Activated naive CD8-positive, alpha-beta T cell treated with anti-CD3 and anti-CD28 coated beads for 36 hours (primary cell): ENCODE data around the gene PCARE. TPM values are rescaled to one million over a fixed set of nuclear protein-coding genes. Genes with fewer than 3 reads are reported as not detected.

ENCODE experiments used
- DNase-seq: peaks from one replicate; pipeline ENCODE4 v3.0.0; 2021
- H3K27ac Mint-ChIP-seq: one replicate; pipeline ENCODE4 v1.8.0; 2022; ENCODE audit warnings: mild to moderate bottlenecking, moderate library complexity, mixed read lengths
- H3K27me3 Mint-ChIP-seq: one replicate; pipeline ENCODE4 v1.8.0; 2022; ENCODE audit warnings: mild to moderate bottlenecking, mixed read lengths
- H3K36me3 Mint-ChIP-seq: one replicate; pipeline ENCODE4 v1.8.0; 2021; ENCODE audit warnings: mild to moderate bottlenecking, mixed read lengths
- H3K4me1 Mint-ChIP-seq: one replicate; pipeline ENCODE4 v1.8.0; 2021; ENCODE audit warnings: mixed read lengths
- H3K4me3 Mint-ChIP-seq: one replicate; pipeline ENCODE4 v1.8.0; 2022; ENCODE audit warnings: mild to moderate bottlenecking, moderate library complexity, mixed read lengths
- H3K9me3 Mint-ChIP-seq: one replicate; pipeline ENCODE4 v1.8.0; 2022; ENCODE audit warnings: mixed read lengths
- total RNA-seq, 2 experiments: library from RNA; stranded (reverse); gene quantifications; one replicate each; pipeline ENCODE4 v1.2.3, GENCODE V29; 2021

The PCARE gene
- total RNA-seq, 2 experiments from 2014 or later, result not detected

DNA sequence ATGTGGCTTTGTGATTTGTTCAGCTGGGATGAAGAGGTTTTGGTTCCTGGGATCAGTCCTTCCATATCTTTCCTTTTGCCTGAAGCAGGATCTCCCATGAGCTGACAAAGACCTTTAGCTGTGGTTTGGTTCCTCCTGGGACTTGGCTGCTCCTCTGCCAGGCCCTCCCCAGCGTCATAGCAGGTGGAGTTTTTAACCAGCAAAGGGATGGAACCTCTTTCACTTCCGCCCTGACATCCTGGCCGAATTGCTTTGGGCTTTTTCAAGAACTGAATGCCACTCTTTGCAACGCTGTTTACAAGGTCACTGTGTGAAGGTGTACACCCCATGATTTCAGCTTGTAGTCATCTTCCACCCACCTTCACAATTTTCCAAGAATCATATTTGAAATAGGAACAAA is 390 bp downstream of the PCARE start:
- Mint-ChIP-seq H3K4me1 (no peaks in the 10 kb centered on the region), H3K4me3 (no peak overlapping the region), H3K27ac (no peak overlapping the region), H3K27me3 (no peaks in the 10 kb centered on the region), H3K36me3 (no peaks in the 10 kb centered on the region), H3K9me3 (peaks cover 2% of the 10 kb centered on the region)
- DNase-seq, result no peak

DNA sequence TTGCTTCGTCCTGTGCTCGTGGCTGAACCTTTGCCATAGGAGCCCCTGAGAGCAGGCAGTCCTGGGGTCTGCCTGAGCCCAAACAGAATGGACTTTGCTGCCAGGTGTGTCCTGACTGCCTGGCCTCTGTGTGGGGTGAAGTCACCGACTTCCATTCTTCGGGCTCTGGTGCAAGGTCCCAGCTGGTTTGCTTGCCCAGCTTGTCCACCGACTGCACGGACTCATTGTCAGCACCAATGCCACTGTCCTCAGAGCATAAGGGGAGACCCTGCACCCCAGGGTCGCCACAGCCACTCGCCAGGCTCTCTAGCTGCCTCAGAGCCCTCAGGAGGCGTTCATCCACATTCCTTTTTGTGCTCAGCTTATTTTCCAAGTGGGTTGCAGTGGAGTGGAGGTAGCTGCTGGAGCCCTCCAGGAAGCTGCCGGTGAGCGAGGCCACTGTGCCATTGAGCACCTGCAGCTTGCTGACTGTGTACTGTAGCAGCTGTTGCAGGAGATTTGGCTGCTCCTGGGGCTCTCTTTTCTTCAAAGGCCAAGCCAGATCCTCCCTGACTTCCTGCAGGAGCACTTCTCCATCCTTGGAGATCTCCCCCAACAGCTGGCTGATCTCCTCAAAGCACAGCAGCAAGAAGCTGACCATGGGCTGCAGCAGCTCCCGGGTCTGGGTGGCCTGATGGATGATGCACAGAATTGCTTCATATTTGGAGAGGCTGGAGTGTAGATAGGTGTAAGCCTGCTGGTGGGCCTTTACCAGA is 1.2 kb downstream of the PCARE start:
- Mint-ChIP-seq H3K27ac (no peak overlapping the region), H3K36me3 (no peaks in the 10 kb centered on the region), H3K4me3 (no peak overlapping the region), H3K4me1 (no peaks in the 10 kb centered on the region), H3K27me3 (no peaks in the 10 kb centered on the region), H3K9me3 (peaks cover 2% of the 10 kb centered on the region)
- no peak for DNase-seq

DNA sequence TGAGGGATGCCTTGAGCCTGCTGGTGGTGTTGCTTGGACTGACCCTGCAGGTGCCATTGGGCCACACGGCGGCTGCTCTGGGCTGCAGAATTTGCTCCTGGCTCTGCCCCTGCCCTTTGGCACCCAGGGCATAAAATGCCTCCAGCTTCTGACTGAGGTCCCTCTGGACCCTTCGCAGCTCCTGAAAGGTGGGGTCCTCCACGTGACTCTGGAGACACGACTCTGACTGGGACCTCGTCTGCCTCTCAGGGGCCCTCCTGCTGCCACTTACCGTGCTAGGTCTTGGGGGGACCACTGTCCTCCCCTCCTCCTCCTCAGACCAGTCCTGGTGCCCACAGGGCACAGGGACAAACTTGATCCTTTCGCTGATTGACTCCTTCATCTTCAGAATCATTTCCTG is 2.1 kb downstream of the PCARE start:
- no peak for DNase-seq
- no peaks in the 10 kb centered on the region for H3K36me3 Mint-ChIP-seq
- no peaks in the 10 kb centered on the region for H3K4me1 Mint-ChIP-seq
- H3K27ac Mint-ChIP-seq, result no peak overlapping the region
- H3K27me3 Mint-ChIP-seq, result no peaks in the 10 kb centered on the region
- no peaks in the 10 kb centered on the region for H3K9me3 Mint-ChIP-seq
- H3K4me3 Mint-ChIP-seq, result no peak overlapping the region

DNA sequence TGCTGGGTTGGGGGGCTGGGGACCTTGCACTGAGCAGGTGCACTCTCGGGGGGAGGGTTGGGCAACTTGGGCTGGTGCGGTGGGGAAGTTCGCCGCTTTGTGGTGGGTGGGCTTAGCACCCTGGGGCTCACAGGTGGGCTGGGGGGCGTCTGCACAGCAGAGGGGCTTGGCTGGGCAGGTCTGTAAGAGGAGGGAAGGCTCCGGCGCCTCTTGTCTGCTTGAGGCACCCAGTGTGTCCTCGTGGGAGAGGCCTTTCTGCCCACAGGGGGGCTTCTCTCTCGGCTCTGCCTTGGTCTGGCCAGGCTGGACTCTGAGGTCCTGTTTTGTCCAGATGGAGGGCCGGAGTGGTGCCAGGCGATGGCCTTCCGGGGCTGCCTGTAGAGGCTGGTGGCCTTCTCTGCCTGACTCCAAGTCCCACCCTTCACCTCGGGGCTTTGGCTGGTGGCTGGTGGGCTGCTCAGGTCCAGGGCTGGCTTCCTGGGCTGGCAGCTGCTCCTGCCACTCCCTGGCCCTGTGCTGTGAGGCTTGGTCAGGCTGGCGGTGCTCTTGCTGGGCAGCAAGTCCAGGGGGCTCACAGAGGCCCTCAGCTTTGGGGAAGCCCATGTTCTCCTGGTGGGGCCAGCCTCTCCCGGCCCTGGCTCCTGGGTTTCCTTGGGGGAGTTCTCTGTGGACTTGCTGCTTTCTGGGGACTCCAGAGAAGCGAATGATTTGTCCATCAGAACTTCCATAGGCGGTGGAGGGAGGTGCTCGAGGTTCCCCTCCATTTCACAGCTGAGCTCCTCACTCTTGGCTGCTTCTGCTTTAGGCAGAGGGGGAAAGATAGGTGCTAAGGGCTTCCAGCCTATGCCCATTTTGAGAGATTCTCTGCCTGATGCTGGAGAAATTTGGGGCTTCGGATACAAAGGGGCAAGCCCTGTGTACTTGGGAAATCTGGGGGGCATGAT is 3.0 kb downstream of the PCARE start:
- no peaks in the 10 kb centered on the region for H3K4me1 Mint-ChIP-seq
- H3K9me3 Mint-ChIP-seq, result no peaks in the 10 kb centered on the region
- H3K36me3 Mint-ChIP-seq, result no peaks in the 10 kb centered on the region
- no peak overlapping the region for H3K4me3 Mint-ChIP-seq
- H3K27ac Mint-ChIP-seq, result no peak overlapping the region
- H3K27me3 Mint-ChIP-seq, result no peaks in the 10 kb centered on the region
- no peak for DNase-seq

DNA sequence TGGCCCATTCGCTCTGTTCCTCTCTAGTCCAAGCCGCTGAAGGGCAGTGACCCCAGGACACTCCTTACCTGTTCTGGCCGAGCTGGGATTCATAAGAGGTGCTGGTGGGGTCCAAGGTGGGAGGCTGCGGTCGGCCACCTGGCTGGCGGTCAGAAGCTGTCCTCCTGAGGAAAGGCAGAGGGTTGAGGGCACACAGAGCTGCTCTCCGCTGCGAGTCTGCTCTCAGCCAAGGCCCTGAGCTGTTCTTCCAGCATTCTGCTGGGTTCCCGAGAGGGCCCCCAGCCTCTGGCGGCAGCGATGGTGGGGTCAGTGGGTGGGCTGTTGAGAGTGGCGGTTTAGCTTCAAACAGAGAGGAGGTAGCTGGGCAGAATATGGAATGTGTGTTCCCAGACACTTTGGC is 3.8 kb downstream of the PCARE start:
- H3K27me3 Mint-ChIP-seq, result no peaks in the 10 kb centered on the region
- no peak for DNase-seq
- no peaks in the 10 kb centered on the region for H3K4me1 Mint-ChIP-seq
- H3K9me3 Mint-ChIP-seq, result no peaks in the 10 kb centered on the region
- H3K27ac Mint-ChIP-seq, result no peak overlapping the region
- no peak overlapping the region for H3K4me3 Mint-ChIP-seq
- no peaks in the 10 kb centered on the region for H3K36me3 Mint-ChIP-seq

DNA sequence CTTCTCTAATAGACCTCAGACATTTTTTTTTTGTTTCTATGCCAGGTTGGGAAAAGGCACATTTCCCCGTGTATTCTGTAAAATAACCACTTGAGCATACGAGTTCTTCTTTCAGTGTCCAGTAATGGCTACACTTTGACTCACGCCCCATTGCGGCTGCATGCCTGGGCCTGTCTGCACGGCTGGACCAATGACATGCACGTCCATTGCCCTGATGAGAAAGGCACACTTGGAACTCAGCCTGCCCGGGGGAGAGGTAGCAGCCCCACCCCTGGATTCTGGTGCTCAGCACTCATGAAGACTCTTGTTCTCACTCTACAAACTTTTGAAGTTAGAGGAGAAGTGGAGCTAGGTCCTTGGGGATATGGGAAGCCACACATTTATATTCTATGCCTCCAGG is 5.8 kb downstream of the PCARE start:
- no peaks in the 10 kb centered on the region for H3K36me3 Mint-ChIP-seq
- no peak overlapping the region for H3K4me3 Mint-ChIP-seq
- no peak overlapping the region for H3K27ac Mint-ChIP-seq
- DNase-seq, result no peak
- H3K4me1 Mint-ChIP-seq, result no peaks in the 10 kb centered on the region
- no peaks in the 10 kb centered on the region for H3K9me3 Mint-ChIP-seq
- H3K27me3 Mint-ChIP-seq, result no peaks in the 10 kb centered on the region

DNA sequence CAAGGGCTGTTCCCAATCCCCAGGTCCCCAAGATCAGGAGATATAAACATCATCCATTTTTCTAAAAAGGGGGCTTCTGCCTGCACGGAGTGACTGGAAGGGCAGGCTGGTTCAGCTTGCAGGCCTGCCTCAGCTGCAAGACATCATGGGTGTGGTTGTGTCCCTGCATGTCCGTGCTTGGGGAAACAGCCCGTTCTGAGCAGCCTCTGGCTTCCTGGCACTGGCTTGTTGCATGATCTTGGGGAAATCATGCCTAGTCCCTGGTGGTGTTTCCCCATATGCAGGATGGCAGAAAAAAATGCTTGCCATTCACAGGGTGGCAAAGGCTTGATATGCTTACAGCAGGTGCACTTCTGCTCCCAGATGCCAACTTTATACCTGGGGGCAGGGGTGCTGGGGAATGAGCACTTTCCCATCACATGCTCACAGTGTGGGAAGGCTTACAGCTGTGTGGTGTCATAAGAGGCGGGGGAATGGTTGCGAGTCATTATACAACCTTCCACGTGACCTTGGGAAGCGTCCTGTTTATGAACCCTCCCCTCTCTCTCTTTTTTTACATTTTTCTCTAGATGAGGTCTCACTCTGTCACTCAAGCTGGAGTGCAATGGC is 7.2 kb downstream of the PCARE start:
- Mint-ChIP-seq H3K27me3 (no peaks in the 10 kb centered on the region), H3K27ac (no peak overlapping the region)

DNA sequence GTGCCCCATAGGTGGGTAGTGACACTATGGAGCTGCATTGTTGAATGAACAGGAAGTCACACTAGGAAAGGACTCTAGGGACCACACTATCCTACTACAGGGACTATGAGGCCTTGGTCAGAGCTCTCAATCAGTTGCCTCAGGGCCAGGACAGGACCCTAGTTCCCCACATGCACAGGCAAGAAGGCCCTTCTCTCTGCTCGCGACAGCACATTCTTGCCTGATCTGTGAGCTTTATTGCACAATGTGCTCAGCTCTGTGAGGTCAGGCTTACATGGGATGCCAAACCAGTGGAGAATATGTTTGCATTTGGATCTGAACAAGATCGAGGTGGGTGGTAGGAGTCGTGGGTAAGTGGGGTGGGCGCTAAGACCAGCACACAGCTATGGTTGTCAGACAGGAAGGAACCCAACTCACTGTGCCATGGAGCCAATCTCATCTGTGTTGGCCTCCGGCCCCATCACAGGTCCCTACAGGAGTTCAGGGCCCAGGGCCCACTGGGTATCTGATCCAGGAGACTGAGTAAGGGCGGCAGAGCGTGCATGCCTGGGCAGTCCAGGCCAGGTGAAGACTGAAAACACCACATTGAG is 8.0 kb downstream of the PCARE start:
- Mint-ChIP-seq H3K4me1 (no peaks in the 10 kb centered on the region), H3K4me3 (no peak overlapping the region), H3K27ac (no peak overlapping the region), H3K27me3 (no peaks in the 10 kb centered on the region), H3K9me3 (no peaks in the 10 kb centered on the region), H3K36me3 (no peaks in the 10 kb centered on the region)
- no peak for DNase-seq

More for the DNA sequence above, 7.2 kb downstream of the PCARE start:
- no peak for DNase-seq
- H3K4me1 Mint-ChIP-seq, result no peaks in the 10 kb centered on the region
- H3K4me3 Mint-ChIP-seq, result no peak overlapping the region
- no peaks in the 10 kb centered on the region for H3K36me3 Mint-ChIP-seq
- no peaks in the 10 kb centered on the region for H3K9me3 Mint-ChIP-seq

DNA sequence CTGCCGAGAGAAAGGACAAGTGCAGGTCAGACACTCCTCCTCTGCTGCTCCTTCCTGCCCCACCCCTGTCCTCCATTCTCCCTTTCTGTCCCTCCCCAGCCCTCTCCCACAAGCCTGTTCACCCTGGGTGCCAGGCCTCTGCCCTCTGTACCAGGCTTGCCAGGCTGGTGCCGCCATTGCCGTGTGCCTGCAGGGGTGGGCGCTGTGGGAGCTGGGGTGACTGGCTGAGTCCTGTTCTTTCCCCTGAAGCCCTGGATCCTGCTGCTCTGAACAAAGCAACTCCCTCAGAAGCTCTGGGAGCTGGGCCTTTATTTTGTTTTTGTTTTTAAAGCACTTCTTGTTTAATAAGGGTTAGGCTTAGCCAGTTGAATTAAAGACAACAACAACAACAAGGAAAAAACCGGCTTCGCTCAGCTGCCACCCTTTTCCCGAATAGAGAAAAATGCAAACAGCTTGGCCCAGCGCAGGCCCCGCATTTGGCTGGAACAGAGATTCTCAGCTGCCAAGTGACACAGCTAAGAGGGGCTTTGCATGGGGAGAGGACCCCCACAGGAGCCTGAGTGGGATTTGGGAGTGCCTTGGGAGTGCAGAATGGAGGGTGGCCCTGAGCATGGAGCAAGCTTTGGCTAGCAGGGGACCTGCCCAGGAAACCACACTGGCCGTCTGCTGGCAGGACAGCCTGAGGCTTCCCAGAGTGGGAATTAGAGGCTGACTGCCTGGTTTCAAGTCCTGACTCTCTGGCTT is 9.1 kb downstream of the PCARE start:
- Mint-ChIP-seq H3K36me3 (no peaks in the 10 kb centered on the region), H3K4me3 (no peak overlapping the region), H3K9me3 (no peaks in the 10 kb centered on the region), H3K4me1 (no peaks in the 10 kb centered on the region), H3K27me3 (no peaks in the 10 kb centered on the region), H3K27ac (no peak overlapping the region)
- DNase-seq, result no peak

DNA sequence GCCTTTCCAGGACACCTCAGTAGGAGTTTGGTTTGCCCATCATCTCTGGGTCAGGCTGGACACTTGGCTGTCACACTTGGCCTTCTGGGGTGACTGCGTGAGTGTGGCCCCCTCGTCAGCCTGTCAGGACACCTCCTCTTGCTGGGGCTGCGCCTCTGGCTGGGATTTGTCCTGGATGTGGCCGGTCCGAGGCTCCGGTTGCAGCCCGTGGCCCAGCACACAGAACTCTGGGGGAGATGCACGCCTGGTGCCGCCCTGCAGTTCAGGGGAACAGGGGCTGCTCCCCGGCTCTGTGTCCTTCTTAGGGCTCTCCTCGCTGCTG is 9.6 kb downstream of the PCARE start:
- Mint-ChIP-seq H3K9me3 (no peaks in the 10 kb centered on the region), H3K4me3 (no peak overlapping the region)

DNA sequence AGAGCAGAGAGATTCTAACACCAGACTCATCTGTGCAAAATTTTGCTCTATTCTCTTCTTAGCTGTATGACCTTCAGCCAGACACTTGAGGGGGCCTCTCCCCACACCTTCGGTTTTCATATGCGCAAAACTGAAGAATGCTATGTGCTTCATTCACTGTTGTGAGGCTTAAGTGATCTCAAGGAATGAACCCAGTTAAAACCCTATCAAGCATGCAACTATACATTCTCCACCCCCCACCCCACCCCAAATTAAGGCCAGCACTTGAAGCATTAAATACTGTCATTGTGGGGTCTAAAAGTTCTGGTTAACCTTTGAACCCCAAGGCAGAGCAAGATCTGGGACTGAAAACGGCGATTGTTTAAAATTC is 10.0 kb downstream of the PCARE start:
- H3K36me3 Mint-ChIP-seq, result no peaks in the 10 kb centered on the region
- H3K4me3 Mint-ChIP-seq, result no peak overlapping the region
- DNase-seq, result no peak
- H3K27ac Mint-ChIP-seq, result no peak overlapping the region
- H3K9me3 Mint-ChIP-seq, result no peaks in the 10 kb centered on the region
- H3K27me3 Mint-ChIP-seq, result no peaks in the 10 kb centered on the region
- peaks cover 8% of the 10 kb centered on the region for H3K4me1 Mint-ChIP-seq

More for the DNA sequence above, 9.6 kb downstream of the PCARE start:
- Mint-ChIP-seq H3K27ac (no peak overlapping the region), H3K4me1 (peaks cover 4% of the 10 kb centered on the region), H3K27me3 (no peaks in the 10 kb centered on the region), H3K36me3 (no peaks in the 10 kb centered on the region)
- DNase-seq, result no peak

DNA sequence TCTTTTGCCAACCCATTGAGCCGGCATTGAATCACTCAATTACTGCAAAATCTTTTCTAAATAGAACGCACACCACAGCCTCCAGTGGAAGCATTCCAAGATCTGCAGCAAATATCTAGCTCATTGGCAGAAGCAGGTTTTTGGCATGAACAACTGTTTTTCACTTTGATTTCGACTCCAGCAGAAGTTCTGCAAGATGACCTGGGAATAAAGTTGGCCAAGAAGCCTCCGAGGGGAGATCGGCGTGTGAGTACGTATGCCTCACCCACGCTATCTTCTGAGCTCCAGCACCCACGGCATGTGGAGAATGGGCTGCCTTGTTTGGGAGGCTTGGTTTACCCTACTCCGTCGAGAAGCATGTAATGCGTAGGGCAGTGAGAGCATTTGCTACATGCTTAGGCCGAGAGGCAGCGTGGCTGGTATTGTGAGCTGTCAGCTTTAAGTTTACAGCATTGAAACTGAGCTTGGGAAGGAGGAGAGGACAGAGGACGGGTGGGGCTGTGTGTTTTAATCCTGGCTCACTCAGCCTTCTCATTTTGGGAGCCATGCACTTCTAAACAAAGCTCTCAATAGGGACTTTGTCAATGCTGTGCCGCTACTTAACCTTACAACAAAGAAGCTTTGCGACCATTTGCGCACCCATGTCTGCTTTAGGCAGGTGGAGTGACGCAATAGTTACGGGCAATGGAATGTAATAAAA is 10.5 kb downstream of the PCARE start:
- H3K4me3 Mint-ChIP-seq, result no peak overlapping the region
- H3K27me3 Mint-ChIP-seq, result no peaks in the 10 kb centered on the region
- no peak for DNase-seq
- H3K36me3 Mint-ChIP-seq, result no peaks in the 10 kb centered on the region
- no peak overlapping the region for H3K27ac Mint-ChIP-seq
- H3K4me1 Mint-ChIP-seq, result peaks cover 8% of the 10 kb centered on the region
- no peaks in the 10 kb centered on the region for H3K9me3 Mint-ChIP-seq

DNA sequence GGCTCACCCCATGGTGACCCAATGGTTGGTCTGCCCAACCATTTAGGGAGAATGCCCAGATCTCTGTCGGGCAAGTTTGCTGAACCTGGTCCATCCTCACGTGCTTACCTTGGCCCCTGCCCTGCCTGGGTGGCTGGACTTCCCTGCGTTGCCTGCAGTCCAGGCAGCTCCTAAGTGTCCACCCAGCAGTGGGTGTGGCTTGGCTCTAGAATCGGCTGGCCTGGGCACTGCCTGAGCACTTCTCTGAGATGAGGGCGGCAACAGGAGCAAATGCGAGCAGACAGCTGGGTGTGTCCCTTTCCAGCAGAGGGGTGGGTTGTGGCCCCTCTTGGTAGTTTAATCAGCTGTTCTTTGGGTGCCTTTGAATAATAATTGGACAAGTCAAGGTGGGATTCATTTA is 11.3 kb downstream of the PCARE start:
- H3K36me3 Mint-ChIP-seq, result no peaks in the 10 kb centered on the region
- no peak overlapping the region for H3K27ac Mint-ChIP-seq
- H3K9me3 Mint-ChIP-seq, result no peaks in the 10 kb centered on the region
- H3K27me3 Mint-ChIP-seq, result no peaks in the 10 kb centered on the region
- no peak overlapping the region for H3K4me3 Mint-ChIP-seq
- DNase-seq, result no peak
- peaks cover 8% of the 10 kb centered on the region for H3K4me1 Mint-ChIP-seq

DNA sequence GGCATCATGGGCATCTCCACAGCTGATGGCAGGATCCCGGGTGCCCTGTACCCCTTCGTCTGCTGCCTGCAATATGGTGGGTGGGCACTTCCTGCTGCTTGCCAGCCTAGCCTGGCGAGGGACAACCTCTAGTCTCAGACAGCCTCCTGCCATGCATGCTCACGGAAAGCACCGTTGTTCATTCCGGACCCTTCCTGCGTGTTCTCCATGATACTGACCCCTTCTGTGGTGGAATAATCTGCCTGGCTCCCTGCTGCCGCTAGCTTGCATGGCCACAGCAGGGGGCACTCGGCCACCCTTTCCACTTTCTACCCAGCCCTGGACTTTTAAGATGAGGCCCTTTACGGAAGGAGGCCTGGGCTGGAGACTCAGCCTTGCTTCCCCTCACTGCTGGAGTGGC is 12.0 kb downstream of the PCARE start:
- Mint-ChIP-seq H3K36me3 (no peaks in the 10 kb centered on the region), H3K27ac (no peak overlapping the region), H3K9me3 (no peaks in the 10 kb centered on the region), H3K27me3 (no peaks in the 10 kb centered on the region), H3K4me1 (peaks cover 8% of the 10 kb centered on the region), H3K4me3 (no peak overlapping the region)
- DNase-seq, result no peak
